DND-41 (cell line): Measurements from ENCODE around the gene GPR15LG.

ENCODE experiments used
- ATAC-seq: fragments of 200-7000 bp; cut with Tn5 transposase; 3 replicates; pipeline ENCODE4 v1.9.1; 2021; ENCODE audit warnings: low read depth; ENCODE audit not compliant: insufficient read depth
- DNase-seq: peaks from one replicate; pipeline ENCODE4 v3.0.0-alpha.2; 2020
- H2AFZ ChIP-seq: 2 replicates; pipeline ENCODE4 v1.6.0; 2012; ENCODE audit warnings: low read depth, low read length
- H3K27ac ChIP-seq: 2 replicates; pipeline ENCODE4 v1.5.1; 2012; ENCODE audit warnings: low read length, inconsistent platforms
- H3K27me3 ChIP-seq: fragments of 200-600 bp; sonication (generic); 2 replicates; pipeline ENCODE4 v1.6.0; 2012; ENCODE audit warnings: low read length, mild to moderate bottlenecking, inconsistent platforms; ENCODE audit not compliant: insufficient read depth, poor library complexity
- H3K36me3 ChIP-seq: 2 replicates; pipeline ENCODE4 v1.5.1; 2012; ENCODE audit warnings: low read length, inconsistent platforms; ENCODE audit not compliant: insufficient read depth
- H3K4me1 ChIP-seq: 2 replicates; pipeline ENCODE4 v1.5.1; 2012; ENCODE audit warnings: mild to moderate bottlenecking, low read length; ENCODE audit not compliant: insufficient read depth
- H3K4me2 ChIP-seq: 2 replicates; pipeline ENCODE4 v1.6.0; 2012; ENCODE audit warnings: mild to moderate bottlenecking, moderate library complexity, low read length, inconsistent platforms; ENCODE audit not compliant: insufficient read depth
- H3K4me3 ChIP-seq, 2 experiments: fragments of 200-600 bp in 1 of 2; shearing (Covaris generic) in 1 of 2; 2 replicates each; pipeline ENCODE4 v1.5.1; 2012 to 2016; ENCODE audit warnings: inconsistent platforms in 2 of 2, low read length in 2 of 2, mild to moderate bottlenecking in 2 of 2, low read depth in 1 of 2, moderate library complexity in 1 of 2
- H3K79me2 ChIP-seq: 2 replicates; pipeline ENCODE4 v1.6.0; 2012; ENCODE audit warnings: low read length, inconsistent platforms; ENCODE audit not compliant: insufficient read depth
- H3K9ac ChIP-seq: 2 replicates; pipeline ENCODE4 v1.6.0; 2012; ENCODE audit warnings: low read depth, mild to moderate bottlenecking, inconsistent platforms, low read length, moderate library complexity
- H3K9me3 ChIP-seq: 2 replicates; pipeline ENCODE4 v1.5.1; 2012; ENCODE audit warnings: low read length, moderate library complexity, mild to moderate bottlenecking, inconsistent platforms; ENCODE audit not compliant: insufficient read depth, severe bottlenecking
- H4K20me1 ChIP-seq: 2 replicates; pipeline ENCODE4 v1.6.0; 2012; ENCODE audit warnings: low read length; ENCODE audit not compliant: insufficient read depth
- EZH2 ChIP-seq: IDR thresholded peaks from 3 replicates; pipeline ENCODE4 v1.6.1; 2012; ENCODE audit warnings: borderline replicate concordance, low read depth, mild to moderate bottlenecking, moderate library complexity, low read length, inconsistent platforms; ENCODE audit not compliant: severe bottlenecking
- TF ChIP-seq, protein P1 (sequence below): IDR thresholded peaks from 2 replicates; pipeline ENCODE4 v1.5.1; 2012; ENCODE audit warnings: borderline replicate concordance, low read length, moderate library complexity, mild to moderate bottlenecking; ENCODE audit not compliant: poor library complexity, severe bottlenecking; ENCODE audit errors: extremely low read depth

The GPR15LG gene

GRCh38 chr10:84172467-84173356 is 889 bp upstream of the GPR15LG start:
- Histone ChIP-seq H3K9ac (no peak overlapping the region), H3K4me2 (no peak overlapping the region), H3K4me1 (peaks cover 6% of the 10 kb centered on the region; the same call in 1 of the 2 replicates), H3K4me3 (no peak overlapping the region), H3K79me2 (no peaks in the 10 kb centered on the region), H4K20me1 (no peaks in the 10 kb centered on the region), H3K27ac (no peak overlapping the region), H3K36me3 (no peaks in the 10 kb centered on the region), H3K9me3 (no peaks in the 10 kb centered on the region), H3K27me3 (no peaks in the 10 kb centered on the region), H2AFZ (no peak overlapping the region)
- no peak for DNase-seq
- TF ChIP-seq EZH2 = no peak
- TF ChIP-seq, protein P1, sequence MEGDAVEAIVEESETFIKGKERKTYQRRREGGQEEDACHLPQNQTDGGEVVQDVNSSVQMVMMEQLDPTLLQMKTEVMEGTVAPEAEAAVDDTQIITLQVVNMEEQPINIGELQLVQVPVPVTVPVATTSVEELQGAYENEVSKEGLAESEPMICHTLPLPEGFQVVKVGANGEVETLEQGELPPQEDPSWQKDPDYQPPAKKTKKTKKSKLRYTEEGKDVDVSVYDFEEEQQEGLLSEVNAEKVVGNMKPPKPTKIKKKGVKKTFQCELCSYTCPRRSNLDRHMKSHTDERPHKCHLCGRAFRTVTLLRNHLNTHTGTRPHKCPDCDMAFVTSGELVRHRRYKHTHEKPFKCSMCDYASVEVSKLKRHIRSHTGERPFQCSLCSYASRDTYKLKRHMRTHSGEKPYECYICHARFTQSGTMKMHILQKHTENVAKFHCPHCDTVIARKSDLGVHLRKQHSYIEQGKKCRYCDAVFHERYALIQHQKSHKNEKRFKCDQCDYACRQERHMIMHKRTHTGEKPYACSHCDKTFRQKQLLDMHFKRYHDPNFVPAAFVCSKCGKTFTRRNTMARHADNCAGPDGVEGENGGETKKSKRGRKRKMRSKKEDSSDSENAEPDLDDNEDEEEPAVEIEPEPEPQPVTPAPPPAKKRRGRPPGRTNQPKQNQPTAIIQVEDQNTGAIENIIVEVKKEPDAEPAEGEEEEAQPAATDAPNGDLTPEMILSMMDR = no peak
- ATAC-seq = no peak

GRCh38 chr10:84175436-84175835 is 1.8 kb downstream of the GPR15LG start:
- peaks cover 10% of the 10 kb centered on the region for H3K4me1 ChIP-seq
- DNase-seq (no peak), ATAC-seq (no peak)
- no peak overlapping the region for H3K4me3 ChIP-seq
- no peaks in the 10 kb centered on the region for H3K36me3 ChIP-seq
- no peak overlapping the region for H3K9ac ChIP-seq
- H2AFZ ChIP-seq = no peak overlapping the region
- no peaks in the 10 kb centered on the region for H3K27me3 ChIP-seq
- no peak overlapping the region for H3K27ac ChIP-seq
- H3K79me2 ChIP-seq = no peaks in the 10 kb centered on the region
- no peaks in the 10 kb centered on the region for H4K20me1 ChIP-seq
- TF ChIP-seq, protein P1 = no peak
- no peak for TF ChIP-seq EZH2
- no peaks in the 10 kb centered on the region for H3K9me3 ChIP-seq
- no peak overlapping the region for H3K4me2 ChIP-seq

DNA sequence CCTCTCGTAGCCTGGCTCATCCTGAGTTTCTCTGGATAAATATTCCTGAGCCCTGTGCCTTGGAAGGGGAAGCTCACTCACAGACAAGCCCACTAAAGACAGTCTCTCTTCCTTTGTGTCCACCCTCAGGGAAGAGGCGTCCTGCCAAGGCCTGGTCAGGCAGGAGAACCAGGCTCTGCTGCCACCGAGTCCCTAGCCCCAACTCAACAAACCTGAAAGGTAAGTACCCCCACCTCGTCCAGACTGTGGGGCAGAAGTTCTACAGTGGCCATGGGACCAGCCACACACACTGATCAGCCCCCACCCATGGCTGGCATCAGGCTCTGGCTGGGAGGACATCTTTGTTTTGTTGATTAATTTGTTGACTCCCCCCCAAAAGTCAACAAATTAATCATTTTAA is 2.8 kb downstream of the GPR15LG start:
- Histone ChIP-seq H3K4me2 (no peak overlapping the region), H4K20me1 (no peaks in the 10 kb centered on the region), H3K79me2 (no peaks in the 10 kb centered on the region), H3K9ac (no peak overlapping the region), H3K27me3 (no peaks in the 10 kb centered on the region), H2AFZ (no peak overlapping the region), H3K27ac (no peak overlapping the region), H3K36me3 (no peaks in the 10 kb centered on the region), H3K4me1 (peaks cover 10% of the 10 kb centered on the region), H3K9me3 (no peaks in the 10 kb centered on the region), H3K4me3 (no peak overlapping the region)
- no peak for TF ChIP-seq EZH2
- TF ChIP-seq, protein P1 = no peak
- no peak for ATAC-seq
- DNase-seq = no peak
